HG03139 (cell line): ENCODE data around the gene RAB20.
"Not testable (repeated sequence)": the region's sequence is repeated elsewhere in the genome, so short reads cannot be mapped to it uniquely, and the experiment has no call there.

Experiments used
- ATAC-seq: cut with Tn5 transposase; IDR thresholded peaks from one replicate; pipeline ENCODE4 v1.9.1; 2021; ENCODE audit not compliant: unreplicated experiment

RAB20 gene

GRCh38 chr13:110576070-110576394, 14.5 kb upstream of the RAB20 start:
- no peak for ATAC-seq

- ATAC-seq, result peak; percentile 87
Measured at GRCh38 chr13:110575322-110576069, 14.0 kb upstream of the RAB20 start.

GRCh38 chr13:110574161-110574560, 12.6 kb upstream of the RAB20 start:
- no peak for ATAC-seq

GRCh38 chr13:110572778-110573118, 11.2 kb upstream of the RAB20 start:
- ATAC-seq, result no peak

GRCh38 chr13:110571896-110572777, 10.6 kb upstream of the RAB20 start:
- no peak for ATAC-seq

GRCh38 chr13:110570886-110571285, 9.4 kb upstream of the RAB20 start:
- ATAC-seq, result no peak

GRCh38 chr13:110569962-110570361, 8.4 kb upstream of the RAB20 start:
- ATAC-seq, result not testable (repeated sequence)

GRCh38 chr13:110568612-110569011, 7.1 kb upstream of the RAB20 start:
- no peak for ATAC-seq

- no peak for ATAC-seq
Measured at GRCh38 chr13:110566171-110566570, 4.6 kb upstream of the RAB20 start.

GRCh38 chr13:110565296-110565695, 3.8 kb upstream of the RAB20 start:
- no peak for ATAC-seq

- ATAC-seq, result no peak
Measured at GRCh38 chr13:110564472-110564985, 3.0 kb upstream of the RAB20 start.

- ATAC-seq, result no peak
Measured at GRCh38 chr13:110563463-110563774, 1.9 kb upstream of the RAB20 start.

GRCh38 chr13:110562696-110563462, 1.4 kb upstream of the RAB20 start:
- ATAC-seq, result no peak

GRCh38 chr13:110562036-110562597, 595 bp upstream of the RAB20 start:
- no peak for ATAC-seq

GRCh38 chr13:110560601-110561343, 750 bp downstream of the RAB20 start:
- ATAC-seq, result peak; percentile 5

- ATAC-seq, result no peak
Measured at GRCh38 chr13:110559986-110560385, 1.5 kb downstream of the RAB20 start.

- no peak for ATAC-seq
Measured at GRCh38 chr13:110559429-110559943, 2.0 kb downstream of the RAB20 start.

- no peak for ATAC-seq
Measured at GRCh38 chr13:110557610-110558305, 3.8 kb downstream of the RAB20 start.

- no peak for ATAC-seq
Measured at GRCh38 chr13:110557082-110557481, 4.4 kb downstream of the RAB20 start.

- no peak for ATAC-seq
Measured at GRCh38 chr13:110556224-110556606, 5.3 kb downstream of the RAB20 start.
